Keratinocyte (primary cell): Measurements from ENCODE around the gene ZNF787. TPM values are rescaled to one million over a fixed set of nuclear protein-coding genes. Genes with fewer than 3 reads are reported as not detected.

Source experiments
- DNase-seq: peaks from one replicate; pipeline ENCODE4 v3.0.0-alpha.2; 2011; ENCODE audit warnings: low read depth, missing footprints, low spot score
- FAIRE-seq: peaks from 2 replicates; lab custom pipeline; 2011; peaks lifted over from hg19 to GRCh38; lab: Jason Lieb, UNC
- H2AFZ ChIP-seq: 2 replicates; pipeline ENCODE4 v1.6.0; 2012; ENCODE audit warnings: low read length, control low read depth, inconsistent platforms; ENCODE audit not compliant: control insufficient read depth
- H3K27ac ChIP-seq: 2 replicates; pipeline ENCODE4 v1.5.1; 2011; ENCODE audit warnings: low read length; ENCODE audit not compliant: control insufficient read depth, insufficient read depth
- H3K27me3 ChIP-seq: 3 replicates; pipeline ENCODE4 v1.6.0; 2011; ENCODE audit warnings: low read length; ENCODE audit not compliant: control insufficient read depth, insufficient read depth; ENCODE audit errors: extremely low read depth
- H3K36me3 ChIP-seq, 2 experiments: 2 replicates in 1 of 2; 3 replicates in 1 of 2; pipeline ENCODE4 v1.5.1; 2011; ENCODE audit warnings: low read length in 2 of 2, mild to moderate bottlenecking in 1 of 2; ENCODE audit not compliant: control insufficient read depth in 2 of 2, insufficient read depth in 2 of 2; ENCODE audit errors: extremely low read depth in 1 of 2
- H3K4me1 ChIP-seq: 3 replicates; pipeline ENCODE4 v1.5.1; 2011; ENCODE audit warnings: low read length; ENCODE audit not compliant: control insufficient read depth, insufficient read depth; ENCODE audit errors: extremely low read depth
- H3K4me2 ChIP-seq: 3 replicates; pipeline ENCODE4 v1.6.0; 2011; ENCODE audit warnings: low read depth, low read length; ENCODE audit not compliant: control insufficient read depth, insufficient read depth; ENCODE audit errors: extremely low read depth
- H3K4me3 ChIP-seq, 3 experiments: fragments of 200-600 bp in 1 of 3; sonication (generic) in 1 of 3; 2 replicates in 2 of 3; 3 replicates in 1 of 3; pipeline ENCODE4 v1.5.1; 2011 to 2016; ENCODE audit warnings: low read length in 3 of 3, mild to moderate bottlenecking in 3 of 3, control low read depth in 2 of 3, inconsistent platforms in 1 of 3, low read depth in 1 of 3, mixed read lengths in 1 of 3, mixed run types in 1 of 3, moderate library complexity in 1 of 3; ENCODE audit not compliant: control insufficient read depth in 2 of 3, insufficient read depth in 2 of 3; ENCODE audit errors: extremely low read depth in 1 of 3
- H3K79me2 ChIP-seq: 2 replicates; pipeline ENCODE4 v1.6.0; 2012; ENCODE audit warnings: low read length; ENCODE audit not compliant: control insufficient read depth, insufficient read depth
- H3K9ac ChIP-seq: 3 replicates; pipeline ENCODE4 v1.6.0; 2011; ENCODE audit warnings: low read length; ENCODE audit not compliant: control insufficient read depth, insufficient read depth; ENCODE audit errors: extremely low read depth
- H3K9me1 ChIP-seq: 3 replicates; pipeline ENCODE4 v1.6.0; 2011; ENCODE audit warnings: low read length; ENCODE audit not compliant: control insufficient read depth, insufficient read depth; ENCODE audit errors: extremely low read depth
- H3K9me3 ChIP-seq: 2 replicates; pipeline ENCODE4 v1.5.1; 2012; ENCODE audit warnings: low read depth, low read length; ENCODE audit not compliant: control insufficient read depth
- H4K20me1 ChIP-seq: 3 replicates; pipeline ENCODE4 v1.6.0; 2011; ENCODE audit warnings: low read length; ENCODE audit not compliant: control insufficient read depth, insufficient read depth; ENCODE audit errors: extremely low read depth
- CTCF ChIP-seq, 3 experiments: IDR thresholded peaks in 1 of 3; conservative IDR thresholded peaks in 1 of 3; optimal IDR thresholded peaks in 1 of 3; 2 replicates in 2 of 3; 3 replicates in 1 of 3; pipeline versions ENCODE3 to v1.5.1; 2011; ENCODE audit warnings: low read length in 3 of 3, mild to moderate bottlenecking in 3 of 3, moderate library complexity in 2 of 3, control low read depth in 1 of 3, inconsistent platforms in 1 of 3; ENCODE audit not compliant: insufficient read depth in 2 of 3; ENCODE audit errors: extremely low read depth in 1 of 3
- EZH2 ChIP-seq: IDR thresholded peaks from one replicate; pipeline ENCODE4 v1.6.1; 2012; ENCODE audit warnings: inconsistent platforms, mild to moderate bottlenecking, low read length, moderate library complexity
- dilution Hi-C: fragments of 300-500 bp; cut with MboI; formaldehyde crosslinking; loops from one replicate; pipeline ENCODE4 v1.7.0; 2020; ENCODE audit warnings: low sequenced_read_pairs; ENCODE audit not compliant: extremely low pct_ligation_motif_present
- polyA plus RNA-seq, 5 experiments: library from polyadenylated mRNA; depleted of rRNA in 3 of 5; stranded (reverse) in 3 of 5; stranded (forward) in 1 of 5; unstranded in 1 of 5; fragments of >200 nt; gene quantifications; 1 replicate in 1 of 5; 2 replicates in 3 of 5; 3 replicates in 1 of 5; pipeline versions ENCODE4 v1.2.1 to v1.2.3, GENCODE V29; 2011 to 2012; ENCODE audit warnings: missing spikeins in 2 of 5, low read depth in 1 of 5, low replicate concordance in 1 of 5

Gene ZNF787
- polyA plus RNA-seq, 1 donor (not counting 4 experiments of a cell fraction or from before 2014, with no cell fraction given) = 5.6 TPM

DNA sequence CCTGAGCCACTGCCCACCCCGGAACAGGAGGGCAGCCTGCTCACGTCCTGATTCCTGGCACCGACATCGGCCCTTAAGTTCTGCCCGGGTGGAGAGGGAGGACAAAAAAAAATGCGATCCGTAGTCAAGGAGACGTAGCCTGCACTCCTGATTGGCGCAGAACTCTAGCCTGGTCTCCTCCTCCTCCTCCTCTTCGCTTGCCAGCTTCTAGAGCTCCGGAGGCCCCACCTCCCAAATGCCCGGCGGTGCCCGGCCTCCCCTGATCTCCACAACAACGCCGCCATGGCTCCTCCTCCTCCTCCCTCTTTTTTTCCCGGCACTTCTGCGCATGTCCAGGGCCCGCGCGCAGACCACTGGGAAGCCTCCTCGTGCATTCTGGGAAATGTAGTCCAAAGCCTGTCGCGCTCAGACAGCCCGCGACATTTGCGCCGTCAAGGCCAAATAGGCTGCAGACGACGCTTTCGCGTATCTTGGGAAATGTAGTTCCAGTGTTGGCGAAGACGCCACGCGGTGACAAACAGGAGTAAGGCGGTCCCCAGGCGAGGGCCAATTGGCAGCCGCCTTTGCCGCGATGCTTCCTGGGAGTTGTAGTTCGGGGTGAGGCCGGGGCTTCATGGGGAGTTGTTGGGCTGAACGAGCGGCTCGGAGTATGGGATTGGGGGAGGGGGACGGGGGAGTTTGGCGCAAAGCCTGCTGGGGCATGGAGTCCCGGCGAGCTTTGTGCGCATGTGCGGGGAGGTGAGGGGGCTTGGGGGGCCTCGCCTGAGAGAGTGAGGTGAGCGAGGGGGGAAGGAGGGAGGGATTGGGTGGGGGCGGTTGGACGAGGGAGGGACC is 19.7 kb upstream of the ZNF787 start, which contains the start of gene ZNF444:
ZNF444 (plus strand) TSS at position 705 of the 834 bp plus-strand sequence. CDS start 5,625 bp downstream, outside the sequence.
- Histone ChIP-seq H3K79me2 (peaks cover 29% of the 10 kb centered on the region), H3K4me2 (peak within 1 kb of the TSS; percentile 92), H3K9me1 (no peaks in the 10 kb centered on the region), H3K27me3 (no peaks in the 10 kb centered on the region), H3K4me3 (peak within 1 kb of the TSS; percentile 59 to 86 (median 79)), H3K9me3 (no peaks in the 10 kb centered on the region), H2AFZ (peak within 1 kb of the TSS; percentile 88), H4K20me1 (no peaks in the 10 kb centered on the region), H3K36me3 (peaks cover 3 to 6% of the 10 kb centered on the region in 2 experiments), H3K27ac (peak within 1 kb of the TSS; percentile 80), H3K4me1 (peaks cover 13% of the 10 kb centered on the region), H3K9ac (peak within 1 kb of the TSS; percentile 77)
- FAIRE-seq (peak; percentile 87), DNase-seq (peak; percentile 93)
- TF ChIP-seq CTCF (optimal IDR thresholded peaks at IDR 0.05 in 1 of 3, IDR thresholded peaks at IDR 0.05 in 1 of 3, conservative IDR thresholded peaks at IDR 0.05 in 1 of 3; ENCODE audit: extremely low read depth in 1 of 3, insufficient read depth in 2 of 3, low read length in 3 of 3) = no peak
- no peak for TF ChIP-seq EZH2
- dilution Hi-C loops = no loop called here

- Histone ChIP-seq H3K27ac (peak overlapping the region; percentile 80), H3K4me2 (peak overlapping the region; percentile 89), H4K20me1 (no peaks in the 10 kb centered on the region), H3K9ac (peak overlapping the region; percentile 77), H3K4me1 (peaks cover 15% of the 10 kb centered on the region), H3K36me3 (peaks cover 3 to 6% of the 10 kb centered on the region in 2 experiments), H3K9me3 (no peaks in the 10 kb centered on the region), H2AFZ (peak overlapping the region; percentile 88), H3K79me2 (peaks cover 27% of the 10 kb centered on the region), H3K9me1 (no peaks in the 10 kb centered on the region), H3K27me3 (no peaks in the 10 kb centered on the region), H3K4me3 (peak overlapping the region; percentile 59 to 86 (median 79))
- TF ChIP-seq EZH2 (no peak), CTCF (optimal IDR thresholded peaks at IDR 0.05 in 1 of 3, IDR thresholded peaks at IDR 0.05 in 1 of 3, conservative IDR thresholded peaks at IDR 0.05 in 1 of 3; ENCODE audit: extremely low read depth in 1 of 3, insufficient read depth in 2 of 3, low read length in 3 of 3) (no peak)
- FAIRE-seq = no peak
- dilution Hi-C loops = no loop called here
- no peak for DNase-seq
Observed at GRCh38 chr19:56139847-56140582, 18.9 kb upstream of the ZNF787 start.
